Endothelial cell of umbilical vein (primary cell): ENCODE data around the gene ATP5MK. TPM values are rescaled to one million over a fixed set of nuclear protein-coding genes. Genes with fewer than 3 reads are reported as not detected.
A peak's percentile ranks its signal among the peaks of the same experiment; 100 is the strongest.

Experiments
- BruUV-seq: library from RNA; stranded (reverse); fragments of 400-500 nt; replicated peaks from 2 replicates; lab custom pipeline; 2021; lab: Mats Ljungman, UMichigan
- CTCF ChIA-PET: fragments of 300-600, 350-600 bp; sonication (Branson Sonifier 250); formaldehyde crosslinking; loops from one replicate; lab custom pipeline; 2021; ENCODE audit warnings: antibody characterized with exemption, inconsistent platforms; lab: Charles Lee
- POLR2A ChIA-PET: fragments of 300-600, 350-600 bp; sonication (Branson Sonifier 250); formaldehyde crosslinking; loops from one replicate; lab custom pipeline; 2021; ENCODE audit warnings: antibody characterized with exemption, inconsistent platforms; lab: Charles Lee
- DNase-seq: peaks from one replicate; pipeline ENCODE4 v3.0.0-alpha.2; 2011; ENCODE audit warnings: low read depth, low spot score
- FAIRE-seq: peaks from 2 replicates; lab custom pipeline; 2011; peaks lifted over from hg19 to GRCh38; lab: Jason Lieb, UNC
- H2AFZ ChIP-seq: 2 replicates; pipeline ENCODE4 v1.6.0; 2012; ENCODE audit warnings: low read depth, low read length, control low read depth, inconsistent platforms
- H3K27ac ChIP-seq: 2 replicates; pipeline ENCODE4 v1.5.1; 2011; ENCODE audit warnings: low read depth, mild to moderate bottlenecking, control low read depth, low read length, moderate library complexity; ENCODE audit not compliant: insufficient read depth
- H3K27me3 ChIP-seq, 2 experiments: 2 replicates each; pipeline versions ENCODE4 v1.6.0 to v1.6.1; 2011; ENCODE audit warnings: low read length in 2 of 2, mixed read lengths in 1 of 2; ENCODE audit not compliant: control insufficient read depth in 2 of 2, insufficient read depth in 2 of 2
- H3K36me3 ChIP-seq, 2 experiments: 2 replicates in 1 of 2; 3 replicates in 1 of 2; pipeline ENCODE4 v1.5.1; 2011; ENCODE audit warnings: low read length in 2 of 2, mild to moderate bottlenecking in 1 of 2, moderate library complexity in 1 of 2; ENCODE audit not compliant: control insufficient read depth in 2 of 2, insufficient read depth in 2 of 2; ENCODE audit errors: extremely low read depth in 1 of 2
- H3K4me1 ChIP-seq: 3 replicates; pipeline ENCODE4 v1.5.1; 2011; ENCODE audit warnings: mild to moderate bottlenecking, low read length; ENCODE audit not compliant: control insufficient read depth, insufficient read depth; ENCODE audit errors: extremely low read depth
- H3K4me2 ChIP-seq: 2 replicates; pipeline ENCODE4 v1.6.1; 2011; ENCODE audit warnings: low read length, control low read depth, mixed read lengths; ENCODE audit not compliant: insufficient read depth
- H3K4me3 ChIP-seq, 3 experiments: fragments of 200-600 bp in 1 of 3; sonication (generic), shearing (Covaris generic) in 1 of 3; replicated peaks in 1 of 3; 2 replicates each; pipeline ENCODE4 v1.5.1; 2011 to 2016; ENCODE audit warnings: control low read depth in 3 of 3, low read length in 3 of 3, mild to moderate bottlenecking in 2 of 3, inconsistent platforms in 1 of 3, low read depth in 1 of 3, moderate library complexity in 1 of 3; ENCODE audit not compliant: insufficient read depth in 1 of 3
- H3K79me2 ChIP-seq: 2 replicates; pipeline ENCODE4 v1.6.0; 2012; ENCODE audit warnings: low read length, inconsistent platforms; ENCODE audit not compliant: control insufficient read depth, insufficient read depth
- H3K9ac ChIP-seq: replicated peaks from 2 replicates; pipeline ENCODE3; 2011; ENCODE audit warnings: low read length, control low read depth; ENCODE audit not compliant: insufficient read depth; ENCODE audit errors: extremely low read depth
- H3K9me1 ChIP-seq: replicated peaks from 3 replicates; pipeline ENCODE4 v1.6.0; 2011; ENCODE audit warnings: mild to moderate bottlenecking, low read length; ENCODE audit not compliant: control insufficient read depth, insufficient read depth; ENCODE audit errors: extremely low read depth
- H3K9me3 ChIP-seq: replicated peaks from 2 replicates; pipeline ENCODE4 v1.5.1; 2012; ENCODE audit warnings: low read length, inconsistent platforms; ENCODE audit not compliant: control insufficient read depth, insufficient read depth
- H4K20me1 ChIP-seq: replicated peaks from 2 replicates; pipeline ENCODE3; 2011; ENCODE audit warnings: mild to moderate bottlenecking, low read length; ENCODE audit not compliant: control insufficient read depth, insufficient read depth; ENCODE audit errors: extremely low read depth
- CTCF ChIP-seq, 2 donors: IDR thresholded peaks; 1 replicate in 1 of 2; 2 replicates in 1 of 2; pipeline ENCODE4 v1.5.1; 2011; ENCODE audit warnings: low read length in 2 of 2, mild to moderate bottlenecking in 2 of 2, moderate library complexity in 2 of 2, control low read depth in 1 of 2, inconsistent platforms in 1 of 2, low read depth in 1 of 2; ENCODE audit not compliant: insufficient read depth in 1 of 2; ENCODE audit errors: extremely low read depth in 1 of 2
- JUN ChIP-seq: IDR thresholded peaks from 2 replicates; pipeline ENCODE4 v1.6.1; 2011; ENCODE audit warnings: borderline replicate concordance, low read depth; ENCODE audit not compliant: insufficient read length, insufficient read depth
- MAX ChIP-seq: IDR thresholded peaks from 2 replicates; pipeline ENCODE4 v1.6.1; 2011; ENCODE audit not compliant: insufficient read depth, insufficient read length
- POLR2AphosphoS5 ChIP-seq: IDR thresholded peaks from 2 replicates; pipeline ENCODE4 v1.6.1; 2012; ENCODE audit warnings: low read depth, mild to moderate bottlenecking, control low read depth, low read length, moderate library complexity; ENCODE audit not compliant: insufficient read depth
- dilution Hi-C: fragments of 300-500 bp; cut with MboI; formaldehyde crosslinking; loops from one replicate; pipeline ENCODE4 v1.15.0; 2019; ENCODE audit warnings: low sequenced_read_pairs; ENCODE audit not compliant: extremely low pct_ligation_motif_present
- intact Hi-C: fragments of 100-400 bp; cut with micrococcal nuclease; formaldehyde crosslinking; loops from one replicate; pipeline ENCODE4 v1.10.0; 2022
- polyA plus RNA-seq, 4 experiments: library from polyadenylated mRNA; depleted of rRNA in 3 of 4; stranded (reverse) in 3 of 4; unstranded in 1 of 4; fragments of >200 nt; gene quantifications; 2 replicates each; pipeline versions ENCODE4 v1.2.1 to v1.2.3, GENCODE V29; 2011 to 2012; ENCODE audit warnings: missing spikeins in 1 of 4
- total RNA-seq: library from RNA; stranded (reverse); gene quantifications from 2 replicates; pipeline ENCODE4 v1.2.3, GENCODE V29; 2021

The ATP5MK gene
- total and polyA plus RNA-seq, 2 donors (not counting 3 experiments of a cell fraction or from before 2014, with no cell fraction given): 295 to 407 TPM

GRCh38 chr10:103416436-103417147 lies 20.3 kb upstream of the ATP5MK start:
- DNase-seq: peak; percentile 70
- Histone ChIP-seq H2AFZ (no peak overlapping the region), H3K4me2 (no peak overlapping the region), H3K79me2 (no peaks in the 10 kb centered on the region), H3K9me3 (no peaks in the 10 kb centered on the region), H3K9me1 (no peaks in the 10 kb centered on the region), H4K20me1 (no peaks in the 10 kb centered on the region), H3K4me3 (no peak overlapping the region), H3K27ac (no peak overlapping the region), H3K36me3 (peaks cover 46 to 65% of the 10 kb centered on the region in 2 experiments), H3K9ac (no peak overlapping the region), H3K27me3 (no peaks in the 10 kb centered on the region), H3K4me1 (no peaks in the 10 kb centered on the region)
- CTCF ChIA-PET: interaction anchor here (0.7 to 4.3 kb wide), 15 partner anchors 9 to 270 kb away, joined by 3 to 45 read pairs (median 5); partner anchors contain the start of genes ATP5MK, NEURL1 and PDCD11
- dilution Hi-C loops: no loop called here
- intact Hi-C loops: loop anchor here (1.0 to 2.0 kb wide), 3 partner anchors 69 to 176 kb away; no protein-coding TSS in a partner anchor
- FAIRE-seq: peak; percentile 84
- POLR2A ChIA-PET: no interaction called here
- TF ChIP-seq JUN (no peak), CTCF (IDR thresholded peaks at IDR 0.05; ENCODE audit: extremely low read depth in 1 of 2, insufficient read depth in 1 of 2, low read depth in 1 of 2, low read length in 2 of 2) (peak; percentile 36 to 40), POLR2AphosphoS5 (no peak), MAX (no peak)
- no TSS peak for BruUV-seq
